Spleen (tissue), 11 donors: ENCODE results near the gene PLA2G4E. TPM values are rescaled to one million over a fixed set of nuclear protein-coding genes. Genes with fewer than 3 reads are reported as not detected.

Experiments used
- DNase-seq: peaks from one replicate; pipeline ENCODE4 v3.0.0-alpha.2; 2020
- H3K27ac ChIP-seq, 8 donors: fragments of 200-600 bp; sonication (generic) in 7 of 8; 1 replicate in 4 of 8; 2 replicates in 4 of 8; pipeline versions ENCODE4 v1.5.0 to v1.8.0; 2016 to 2021; ENCODE audit warnings: inconsistent platforms in 4 of 8, mild to moderate bottlenecking in 4 of 8, moderate library complexity in 1 of 8
- H3K27me3 ChIP-seq, 7 donors: fragments of 200-600 bp; sonication (generic) in 6 of 7; replicated peaks in 1 of 7; 1 replicate in 4 of 7; 2 replicates in 3 of 7; pipeline versions ENCODE4 v1.5.0 to v1.8.0; 2016 to 2021; ENCODE audit warnings: inconsistent platforms in 3 of 7, mild to moderate bottlenecking in 1 of 7
- H3K36me3 ChIP-seq, 6 donors: fragments of 200-600 bp; sonication (generic) in 5 of 6; 1 replicate in 4 of 6; 2 replicates in 2 of 6; pipeline versions ENCODE4 v1.5.0 to v1.8.0; 2016 to 2021; ENCODE audit warnings: inconsistent platforms in 2 of 6
- H3K4me1 ChIP-seq, 6 donors: fragments of 200-600 bp; sonication (generic) in 5 of 6; 1 replicate in 3 of 6; 2 replicates in 3 of 6; pipeline versions ENCODE4 v1.5.0 to v1.8.0; 2016 to 2021; ENCODE audit warnings: inconsistent platforms in 3 of 6
- H3K4me3 ChIP-seq, 8 donors: fragments of 200-600 bp; sonication (generic) in 7 of 8; 1 replicate in 4 of 8; 2 replicates in 4 of 8; pipeline versions ENCODE4 v1.5.0 to v1.8.0; 2016 to 2021; ENCODE audit warnings: inconsistent platforms in 4 of 8, mild to moderate bottlenecking in 4 of 8, moderate library complexity in 2 of 8
- H3K9me3 ChIP-seq, 8 donors: fragments of 200-600 bp; sonication (generic) in 7 of 8; 1 replicate in 4 of 8; 2 replicates in 4 of 8; pipeline versions ENCODE4 v1.5.0 to v1.8.0; 2016 to 2021; ENCODE audit warnings: inconsistent platforms in 4 of 8
- POLR2A ChIP-seq, 3 donors: fragments of 450-650 bp; IDR thresholded peaks; one replicate each; pipeline ENCODE4 v1.5.1; 2017; ENCODE audit warnings: antibody characterized with exemption in 3 of 3, mild to moderate bottlenecking in 1 of 3
- POLR2AphosphoS5 ChIP-seq, 3 donors: sonication (generic); formaldehyde crosslinking; IDR thresholded peaks; one replicate each; pipeline ENCODE4 v1.5.1; 2017; ENCODE audit warnings: antibody characterized with exemption in 3 of 3
- WGBS, 5 donors: extraction: QIAGEN DNeasy Blood & Tissue Kit in 3 of 5; methylation state at CpG; one replicate each; pipeline versions ENCODE4 v1.1.5 to v1.1.7; 2013 to 2018; 5-methylcytosine and 5-hydroxymethylcytosine counted together
- intact Hi-C: fragments of 100-400 bp; cut with DNase I; formaldehyde crosslinking; loops from one replicate; pipeline ENCODE4 v1.15.0; 2023; ENCODE audit warnings: low total_unique reads
- polyA plus RNA-seq, 3 donors: library from polyadenylated mRNA; stranded (reverse); fragments of 200-250 nt; gene quantifications; one replicate each; pipeline ENCODE4 v1.2.1, GENCODE V29; 2013
- total RNA-seq, 7 donors: library from RNA; depleted of rRNA in 3 of 7; stranded (reverse); fragments of >200 nt in 3 of 7; fragmentation: NEBNext Ultra II Directional in 4 of 7; extraction: Animal tissue kit (Norgen Biotek cat#: 25700) in 4 of 7; gene quantifications; one replicate each; pipeline versions ENCODE4 v1.1.0 to v1.2.1, GENCODE V29; 2016 to 2021
- TF ChIP-seq, protein P1 (sequence below), 11 experiments: fragments of 200-600 bp in 7 of 11; fragments of 450-650 bp in 4 of 11; sonication (generic) in 4 of 11; IDR thresholded peaks in 8 of 11; conservative IDR thresholded peaks in 3 of 11; 1 replicate in 7 of 11; 2 replicates in 4 of 11; pipeline versions ENCODE4 v1.4.0 to v1.8.0; 2016 to 2021; ENCODE audit warnings: antibody characterized with exemption in 11 of 11, inconsistent platforms in 4 of 11, mild to moderate bottlenecking in 1 of 11
- donor health status: healthy with polysubstance abuse.
- donor health status: DM: no; HTN: no; CAD: no; lungs with moderate emphysema.
- donor health status: DM: no; HTN: no; CAD: no.
- donor health status: Bipolar disorder and iron deficiency.
- donor health status: healthy.
- donor health status: DM: no; HTN: no; CAD: no.
- donor health status: DM: yes; HTN: yes; CAD: no.

The PLA2G4E gene
- total and polyA plus RNA-seq, 10 donors, result not detected

DNA sequence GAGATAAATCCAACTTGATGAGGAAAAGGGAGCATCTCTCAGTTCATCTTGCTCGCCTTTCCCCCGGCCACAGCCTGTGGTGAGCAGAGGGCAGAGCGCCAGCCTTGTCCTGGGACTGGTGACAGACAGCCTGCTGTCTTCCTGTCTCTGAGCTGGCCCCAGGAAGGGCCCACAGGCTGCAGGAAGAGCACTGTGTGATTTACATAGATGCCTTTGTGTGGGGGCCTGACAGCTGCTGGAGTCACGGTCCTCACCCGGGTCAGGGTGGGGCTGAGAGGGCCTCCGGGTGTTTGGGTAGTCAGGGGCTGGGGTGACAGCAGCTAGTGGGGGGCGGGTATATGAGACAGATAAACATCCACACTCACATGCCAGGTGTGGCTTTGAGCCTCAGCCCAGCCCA lies 44.2 kb upstream of the PLA2G4E start:
- no peak for DNase-seq
- WGBS, 5 donors, result 11 to 40% (median 17%) methylated on average over 7 of the region's 7 CpGs

DNA sequence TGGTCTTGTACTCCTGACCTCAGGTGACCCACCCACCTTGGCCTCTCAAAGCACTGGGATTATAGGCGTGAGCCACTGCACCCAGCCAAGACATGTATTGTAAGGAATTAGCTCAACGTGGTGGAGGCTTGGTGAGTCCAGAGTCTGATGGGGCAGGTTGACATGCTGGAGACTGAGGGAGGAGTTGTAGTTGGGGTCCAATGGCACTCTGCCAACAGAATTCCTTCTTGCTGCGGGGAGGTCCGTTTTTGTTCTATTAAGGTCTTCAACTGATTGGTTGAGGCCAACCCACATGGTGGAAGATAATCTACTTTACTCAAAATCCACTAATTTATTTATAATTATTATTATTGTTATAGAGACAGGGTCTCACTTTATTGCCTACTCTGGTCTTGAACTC lies 43.4 kb upstream of the PLA2G4E start:
- DNase-seq, result no peak
- TF ChIP-seq POLR2A (IDR thresholded peaks at IDR 0.05) (no peak), POLR2AphosphoS5 (IDR thresholded peaks at IDR 0.05) (no peak)
- TF ChIP-seq, protein P1, sequence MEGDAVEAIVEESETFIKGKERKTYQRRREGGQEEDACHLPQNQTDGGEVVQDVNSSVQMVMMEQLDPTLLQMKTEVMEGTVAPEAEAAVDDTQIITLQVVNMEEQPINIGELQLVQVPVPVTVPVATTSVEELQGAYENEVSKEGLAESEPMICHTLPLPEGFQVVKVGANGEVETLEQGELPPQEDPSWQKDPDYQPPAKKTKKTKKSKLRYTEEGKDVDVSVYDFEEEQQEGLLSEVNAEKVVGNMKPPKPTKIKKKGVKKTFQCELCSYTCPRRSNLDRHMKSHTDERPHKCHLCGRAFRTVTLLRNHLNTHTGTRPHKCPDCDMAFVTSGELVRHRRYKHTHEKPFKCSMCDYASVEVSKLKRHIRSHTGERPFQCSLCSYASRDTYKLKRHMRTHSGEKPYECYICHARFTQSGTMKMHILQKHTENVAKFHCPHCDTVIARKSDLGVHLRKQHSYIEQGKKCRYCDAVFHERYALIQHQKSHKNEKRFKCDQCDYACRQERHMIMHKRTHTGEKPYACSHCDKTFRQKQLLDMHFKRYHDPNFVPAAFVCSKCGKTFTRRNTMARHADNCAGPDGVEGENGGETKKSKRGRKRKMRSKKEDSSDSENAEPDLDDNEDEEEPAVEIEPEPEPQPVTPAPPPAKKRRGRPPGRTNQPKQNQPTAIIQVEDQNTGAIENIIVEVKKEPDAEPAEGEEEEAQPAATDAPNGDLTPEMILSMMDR (IDR thresholded peaks at IDR 0.05 in 8 of 11, conservative IDR thresholded peaks at IDR 0.05 in 3 of 11), result no peak
- 79 to 91% (median 86%) methylated on average over 4 of the region's 4 CpGs for WGBS, 5 donors
- intact Hi-C loops, result no loop called here
- Histone ChIP-seq H3K9me3 (peaks cover 0 to 17% (median 10%) of the 10 kb centered on the region in 8 donors), H3K4me3 (no peak overlapping the region), H3K27ac (no peak overlapping the region), H3K36me3 (no peaks in the 10 kb centered on the region), H3K27me3 (peaks cover 0 to 45% (median 0%) of the 10 kb centered on the region in 7 donors), H3K4me1 (peaks cover 0 to 8% (median 6%) of the 10 kb centered on the region in 6 donors)

More for the DNA sequence above, 44.2 kb upstream of the PLA2G4E start:
- intact Hi-C loops, result no loop called here
- H3K27ac ChIP-seq, result no peak overlapping the region
- peaks cover 0 to 17% (median 10%) of the 10 kb centered on the region in 8 donors for H3K9me3 ChIP-seq
- H3K4me3 ChIP-seq, result no peak overlapping the region
- peaks cover 0 to 4% (median 1%) of the 10 kb centered on the region in 6 donors for H3K4me1 ChIP-seq
- H3K36me3 ChIP-seq, result no peaks in the 10 kb centered on the region
- H3K27me3 ChIP-seq, result peaks cover 0 to 48% (median 0%) of the 10 kb centered on the region in 7 donors
- TF ChIP-seq POLR2AphosphoS5 (IDR thresholded peaks at IDR 0.05), result no peak
- TF ChIP-seq, protein P1 (IDR thresholded peaks at IDR 0.05 in 8 of 11, conservative IDR thresholded peaks at IDR 0.05 in 3 of 11), result no peak
- TF ChIP-seq POLR2A (IDR thresholded peaks at IDR 0.05), result no peak

DNA sequence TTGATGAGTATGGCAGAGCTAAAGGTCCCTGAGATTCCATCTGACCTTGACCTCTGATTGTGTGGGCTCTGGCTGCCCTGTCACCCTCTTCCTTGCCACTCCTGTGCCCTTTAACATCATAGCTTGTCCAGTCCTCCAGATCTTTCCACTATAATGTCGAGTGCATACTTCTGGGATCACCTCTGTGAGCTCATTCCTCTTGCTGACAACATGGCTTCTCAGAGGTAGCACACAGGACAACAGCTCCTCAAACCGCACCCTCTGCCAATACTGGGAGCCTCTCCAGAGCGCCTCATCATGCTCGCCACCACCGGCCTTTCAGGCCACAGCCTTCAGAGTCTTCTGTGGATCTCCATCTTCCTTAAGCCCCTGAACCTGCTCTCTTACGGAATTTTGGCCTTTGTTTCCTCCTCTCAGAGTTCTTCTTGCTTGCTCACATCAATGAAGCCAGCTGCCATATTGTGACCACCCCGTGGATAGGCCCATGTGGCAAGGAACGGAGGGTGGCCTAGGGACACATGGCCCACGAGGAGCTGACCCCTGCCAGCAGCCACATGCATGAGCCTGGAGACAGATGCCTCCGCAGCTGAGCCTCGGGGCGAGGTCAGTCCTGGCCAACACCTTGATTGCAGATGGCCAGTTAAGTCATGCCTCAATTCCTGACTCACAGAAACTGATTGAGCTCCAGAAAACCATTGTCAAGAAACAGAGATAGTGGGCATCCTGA lies 42.4 kb upstream of the PLA2G4E start:
- Histone ChIP-seq H3K27ac (no peak overlapping the region), H3K9me3 (peaks cover 0 to 14% (median 10%) of the 10 kb centered on the region in 8 donors), H3K4me1 (peaks cover 0 to 8% (median 6%) of the 10 kb centered on the region in 6 donors), H3K4me3 (no peak overlapping the region), H3K27me3 (peaks cover 0 to 50% (median 0%) of the 10 kb centered on the region in 7 donors), H3K36me3 (no peaks in the 10 kb centered on the region)
- WGBS, 5 donors, result 87 to 94% (median 88%) methylated on average over 12 of the region's 12 CpGs
- intact Hi-C loops, result no loop called here
- DNase-seq, result no peak
- TF ChIP-seq, protein P1 (IDR thresholded peaks at IDR 0.05 in 8 of 11, conservative IDR thresholded peaks at IDR 0.05 in 3 of 11), result no peak
- TF ChIP-seq POLR2A (IDR thresholded peaks at IDR 0.05), result no peak
- no peak for TF ChIP-seq POLR2AphosphoS5 (IDR thresholded peaks at IDR 0.05)

GRCh38 chr15:42062284-42062806 lies 41.5 kb upstream of the PLA2G4E start:
- intact Hi-C loops, result no loop called here
- H3K36me3 ChIP-seq, result no peaks in the 10 kb centered on the region
- no peak overlapping the region for H3K27ac ChIP-seq
- no peak for DNase-seq
- H3K9me3 ChIP-seq, result peaks cover 0 to 5% (median 4%) of the 10 kb centered on the region in 8 donors
- 86 to 95% (median 93%) methylated on average over 9 of the region's 9 CpGs for WGBS, 5 donors
- no peak overlapping the region for H3K4me3 ChIP-seq
- peaks cover 0 to 13% (median 7%) of the 10 kb centered on the region in 6 donors for H3K4me1 ChIP-seq
- H3K27me3 ChIP-seq, result peaks cover 0 to 59% (median 0%) of the 10 kb centered on the region in 7 donors
- TF ChIP-seq POLR2AphosphoS5 (IDR thresholded peaks at IDR 0.05), result no peak
- no peak for TF ChIP-seq POLR2A (IDR thresholded peaks at IDR 0.05)
- TF ChIP-seq, protein P1 (IDR thresholded peaks at IDR 0.05 in 8 of 11, conservative IDR thresholded peaks at IDR 0.05 in 3 of 11), result no peak
